Hair follicular keratinocyte (primary cell): ENCODE results near the gene ZNF554. TPM values are rescaled to one million over a fixed set of nuclear protein-coding genes. Genes with fewer than 3 reads are reported as not detected.

Experiments
- total RNA-seq: library from RNA; depleted of rRNA; stranded (reverse); fragments of >200 nt; gene quantifications from 2 replicates; pipeline ENCODE4 v1.2.3, GENCODE V29; 2015

ZNF554 gene
- 1.1 and 1.6 TPM in 2 replicates for total RNA-seq

DNA sequence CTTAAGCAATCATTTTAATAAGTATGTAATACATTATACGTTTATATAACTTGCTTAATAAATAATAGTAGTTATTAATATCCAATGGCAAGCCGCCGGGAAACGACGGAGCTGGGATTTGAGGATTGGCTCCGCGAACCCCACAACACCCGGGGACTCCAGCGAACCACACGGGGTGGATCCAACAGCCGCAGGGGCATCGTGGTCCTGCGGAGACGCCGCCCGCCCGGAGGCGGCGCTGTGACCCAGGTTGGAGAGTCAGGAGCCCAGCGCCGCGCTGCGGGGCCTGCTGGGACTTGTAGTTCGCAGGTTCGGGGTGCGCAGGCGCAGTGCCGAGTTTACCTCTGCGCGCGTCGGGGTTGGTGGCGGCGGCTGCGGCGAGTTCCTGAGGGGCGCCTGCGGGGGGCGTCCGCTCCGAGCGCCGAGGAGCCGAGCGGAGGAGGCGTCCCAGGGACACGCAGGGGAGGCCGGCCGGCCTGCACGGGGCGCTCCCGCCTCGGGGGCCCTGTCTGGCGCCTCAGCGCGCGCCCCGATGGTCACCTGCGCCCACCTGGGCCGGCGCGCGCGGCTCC lies at the start of gene ZNF554:
Gene ZNF554, plus strand, starts transcription at position 329 of the 572 bp plus-strand sequence. Its CDS starts 204 bp downstream, at position 533.

DNA sequence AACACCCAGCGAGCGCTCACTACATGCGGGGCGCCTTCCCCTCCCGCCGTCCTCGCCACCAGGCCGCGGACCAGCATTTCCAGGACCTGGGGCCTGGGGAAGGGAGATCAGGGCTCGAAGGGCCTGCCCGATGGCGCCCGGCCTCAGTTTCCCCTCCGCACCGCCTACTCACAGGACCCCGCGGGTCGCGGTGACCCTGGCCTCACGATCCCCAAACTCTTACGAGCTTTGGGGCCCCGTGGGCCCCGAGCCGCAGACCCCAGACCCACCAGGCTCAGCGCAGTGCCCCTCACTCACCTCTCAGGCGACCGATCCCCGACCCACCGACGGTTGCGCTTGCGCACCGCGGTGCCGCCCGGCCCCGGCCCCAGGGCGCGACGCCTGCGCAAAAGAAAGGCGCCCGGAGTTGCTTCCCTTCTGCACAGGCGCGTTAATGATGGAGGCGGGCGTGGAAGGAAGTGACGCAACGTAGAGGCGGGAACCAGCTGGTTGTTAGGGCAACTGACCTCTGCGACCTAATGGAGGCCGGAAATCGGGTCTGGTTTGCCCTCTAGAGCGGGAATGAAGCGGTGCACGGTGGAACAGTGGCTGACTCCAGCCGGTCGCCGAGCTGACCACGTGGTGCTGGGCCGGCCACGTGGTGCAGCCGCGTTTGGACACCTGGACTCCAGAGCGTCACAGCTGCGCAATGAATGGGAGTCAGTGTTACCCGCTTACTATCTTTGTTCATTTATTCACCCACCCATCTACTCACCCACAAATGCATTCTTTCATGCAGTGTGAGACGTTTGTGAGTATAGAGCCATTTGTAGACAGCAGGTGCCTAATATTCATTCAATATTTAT lies 36.5 kb upstream of the ZNF554 start, which contains the start of gene SGTA:
Gene SGTA, minus strand, starts transcription at position 338 of the 845 bp plus-strand sequence. CDS start 14,205 bp downstream, outside the sequence.

DNA sequence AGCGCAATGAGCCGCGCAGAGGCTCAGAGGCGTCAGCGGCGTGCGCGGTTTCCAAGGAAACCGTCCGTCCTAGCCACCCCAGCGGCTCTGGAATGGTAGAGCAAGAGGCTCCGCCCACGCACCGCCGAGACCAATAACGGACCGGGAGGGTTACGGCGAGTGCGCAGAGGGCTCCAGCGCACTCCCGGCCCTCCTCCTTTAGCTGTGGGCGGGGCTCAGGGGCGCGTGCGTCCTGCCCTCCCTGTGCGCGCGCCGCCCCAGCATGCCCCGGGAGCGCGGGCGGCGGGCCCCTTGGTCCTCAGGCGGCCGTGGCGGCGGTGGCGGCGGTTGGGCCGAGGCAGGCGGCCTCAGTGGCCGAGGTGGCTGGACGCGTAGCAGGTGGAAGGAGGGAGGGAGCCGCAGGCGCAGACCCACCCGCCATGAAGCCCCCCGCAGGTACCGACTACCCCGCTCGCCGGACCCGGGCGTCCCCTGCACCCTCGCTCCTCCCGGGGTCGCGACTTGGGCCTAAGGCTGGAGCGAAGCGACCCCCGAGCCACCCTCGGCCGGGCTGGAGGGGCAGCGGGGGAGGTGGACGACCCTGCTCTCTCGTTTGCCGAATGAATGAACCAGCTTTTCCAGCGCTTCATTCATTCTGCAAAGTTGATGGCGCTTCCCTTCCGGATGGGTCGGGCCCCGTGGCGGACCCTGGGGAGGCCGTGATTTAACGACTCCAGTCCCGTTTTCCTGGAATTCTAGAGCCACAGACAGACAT lies 34.2 kb upstream of the ZNF554 start, which contains the start of gene THOP1:
Gene THOP1, plus strand, starts transcription at position 260 of the 754 bp plus-strand sequence. Its CDS starts 160 bp downstream, at position 420.

DNA sequence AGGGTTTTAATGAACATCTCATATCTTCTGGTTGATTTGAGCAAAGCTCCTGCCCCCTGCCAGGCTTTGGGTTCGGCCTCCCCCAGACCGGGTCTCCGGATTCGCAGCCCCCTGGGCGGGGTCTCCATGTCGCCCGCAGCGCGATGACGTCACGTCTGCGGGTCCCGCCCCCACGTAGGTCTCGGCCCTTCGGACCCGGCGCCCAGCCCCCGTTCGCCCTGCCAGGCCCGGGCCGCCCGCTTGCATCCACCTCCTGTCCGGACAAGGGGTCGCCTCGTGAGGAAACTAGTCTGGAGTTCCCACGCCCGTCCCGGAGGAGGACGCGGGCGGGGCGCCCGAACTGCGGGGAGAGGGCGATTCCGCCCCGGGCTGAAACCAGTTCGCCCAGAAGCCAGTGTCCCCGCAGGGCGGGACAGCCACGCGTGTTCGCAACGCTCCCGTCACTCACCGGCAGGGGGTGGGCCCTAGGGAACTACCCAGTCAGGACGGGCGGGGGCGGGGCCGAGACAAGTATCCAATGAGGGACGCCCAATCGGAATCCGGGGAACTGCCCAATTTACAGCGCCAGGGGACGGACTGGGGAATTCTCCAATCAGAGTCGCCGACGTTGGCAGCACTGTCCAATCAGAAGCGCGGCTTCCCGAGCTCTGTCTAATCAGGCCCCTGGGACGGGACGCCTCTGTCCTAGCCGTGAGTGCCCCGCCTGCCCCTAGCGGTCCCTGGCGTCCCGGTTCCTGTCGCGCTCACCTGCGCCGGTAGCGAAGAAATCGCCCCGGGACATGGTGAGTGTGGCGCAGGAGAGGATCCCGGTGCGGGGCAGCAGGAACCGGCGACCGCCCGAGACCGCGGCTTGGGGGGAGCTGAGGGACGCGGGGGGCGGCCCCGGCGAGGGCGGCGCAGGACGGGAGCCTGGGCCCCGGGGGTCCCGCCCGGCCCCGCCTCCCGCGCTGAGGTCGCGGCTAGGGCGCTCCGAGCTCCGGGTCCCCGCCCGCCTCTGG lies 21.4 kb downstream of the ZNF554 start, which contains the start of gene ZNF555:
Gene ZNF555, plus strand, starts transcription at position 682 of the 998 bp plus-strand sequence. Its CDS starts 98 bp downstream, at position 780.

DNA sequence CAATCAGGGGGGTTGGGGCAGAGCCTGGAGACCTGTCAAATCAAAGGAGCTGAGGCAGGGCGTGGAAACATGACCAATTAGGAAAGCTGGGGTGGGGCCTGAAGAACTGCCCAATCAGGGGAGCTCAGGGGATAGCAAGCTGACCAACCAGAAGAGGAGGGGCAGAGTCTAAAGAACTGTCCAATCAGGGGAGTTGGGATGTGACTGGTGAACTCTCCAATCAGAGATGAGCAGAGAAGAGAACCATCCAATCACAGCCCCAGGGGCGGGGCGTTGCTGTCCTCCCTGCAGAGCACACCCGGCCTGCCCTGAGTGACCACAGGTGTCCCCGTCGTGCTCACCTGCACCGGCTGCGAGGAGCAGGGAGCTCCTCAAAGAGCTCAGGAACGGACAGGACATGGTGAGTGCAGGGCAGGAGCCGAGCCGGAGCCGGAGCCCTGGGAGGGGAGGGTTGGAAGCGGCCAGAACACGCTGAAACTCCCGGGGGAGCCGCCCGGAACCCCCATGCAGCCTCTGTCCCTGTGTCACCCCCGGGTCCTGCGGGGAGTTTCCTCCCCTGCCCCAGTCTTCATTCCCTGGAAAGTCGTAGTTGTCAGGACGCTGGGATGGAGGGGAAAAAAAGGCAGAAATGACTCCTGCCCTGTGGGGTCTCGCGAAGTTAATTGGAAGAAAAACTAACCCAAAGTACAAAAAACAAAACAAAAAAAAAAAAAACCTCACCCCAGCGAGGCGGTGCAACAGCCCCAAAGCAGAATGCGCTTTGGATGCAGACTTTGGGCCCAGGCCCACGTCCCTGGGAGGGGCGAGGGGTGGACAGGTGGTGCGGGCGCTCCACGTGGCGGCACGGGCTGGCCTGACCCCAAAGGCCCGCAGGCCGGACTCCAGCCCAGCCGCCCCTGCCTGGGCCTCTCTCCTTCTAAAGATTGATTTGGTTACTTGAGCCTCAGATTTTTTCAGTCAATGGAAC lies 47.6 kb downstream of the ZNF554 start, which contains the start of gene ZNF556:
Gene ZNF556, plus strand, starts transcription at position 311 of the 967 bp plus-strand sequence. Its CDS starts 87 bp downstream, at position 398.

Other genes starting within 250 kb of the ZNF554 start
- not detected in 2 replicates for gene GNG7, start 117.2 kb upstream of the ZNF554 start, total RNA-seq
- not detected in 2 replicates for gene DIRAS1, start 98.5 kb upstream of the ZNF554 start, total RNA-seq
- gene SLC39A3, start 79.9 kb upstream of the ZNF554 start, total RNA-seq, result 41.8 and 56.8 TPM in 2 replicates
- gene SGTA, start 36.6 kb upstream of the ZNF554 start, total RNA-seq, result 60.8 and 84.7 TPM in 2 replicates
- gene THOP1, start 34.4 kb upstream of the ZNF554 start, total RNA-seq, result 75.8 and 139 TPM in 2 replicates
- 4.2 and 4.9 TPM in 2 replicates for gene ZNF555, start 21.6 kb downstream of the ZNF554 start, total RNA-seq
- not detected in 2 replicates for gene ZNF556, start 47.5 kb downstream of the ZNF554 start, total RNA-seq
- 4.4 and 6.9 TPM in 2 replicates for gene ZNF57, start 81.1 kb downstream of the ZNF554 start, total RNA-seq
- gene ZNF77, start 125.1 kb downstream of the ZNF554 start, total RNA-seq, result 1.4 and 3.3 TPM in 2 replicates
- gene TLE6, start 157.7 kb downstream of the ZNF554 start, total RNA-seq, result not detected in 2 replicates
- 0.11 and 1.5 TPM in 2 replicates for gene TLE2, start 209.4 kb downstream of the ZNF554 start, total RNA-seq
- gene TLE5, start 242.6 kb downstream of the ZNF554 start, total RNA-seq, result 255 and 333 TPM in 2 replicates